Measurements from ENCODE around the gene MTURN.
A peak's percentile ranks its signal among the peaks of the same experiment; 100 is the strongest.

The MTURN gene

DNA sequence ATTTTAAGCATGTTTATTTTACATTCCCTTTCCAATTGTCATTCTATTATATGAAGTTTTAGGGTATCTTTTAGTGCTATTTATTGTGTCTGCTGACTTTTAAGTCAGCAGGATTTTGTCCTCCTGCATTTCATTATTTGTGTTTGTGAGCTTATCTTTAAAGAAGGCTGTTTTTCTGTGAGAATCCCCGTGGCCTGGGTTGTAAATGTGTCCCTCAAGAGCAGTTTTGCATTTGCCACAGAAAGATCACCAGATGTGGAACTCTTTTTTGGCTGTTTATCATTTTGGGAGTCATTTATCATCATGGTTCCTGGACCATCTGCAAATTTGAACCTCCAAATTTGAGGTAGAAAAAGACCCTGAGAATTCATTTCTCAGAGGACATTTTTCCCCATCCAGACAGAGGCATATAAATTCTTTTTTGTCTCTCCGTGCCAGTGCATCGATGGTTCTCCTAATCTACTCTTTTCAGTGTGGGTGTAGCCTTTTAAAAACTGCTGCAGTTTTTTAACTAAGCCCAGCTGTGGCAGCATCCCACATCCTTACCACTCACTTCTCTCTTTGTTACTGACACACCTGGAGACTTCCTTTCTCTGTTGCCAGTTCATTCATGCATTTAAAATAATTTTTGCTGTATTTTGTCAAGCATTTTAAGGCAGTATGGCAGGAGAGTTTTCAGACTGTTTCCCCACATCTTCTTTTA lies 20.1 kb upstream of the MTURN start:
- Mint-ChIP-seq H3K27ac (ENCODE audit: low read depth) (no peak overlapping the region), H3K4me3 (no peak overlapping the region), H3K9me3 (peaks cover 11% of the 10 kb centered on the region), H3K4me1 (peaks cover 7% of the 10 kb centered on the region), H3K36me3 (ENCODE audit: insufficient read depth) (no peaks in the 10 kb centered on the region), H3K27me3 (no peaks in the 10 kb centered on the region)
- ATAC-seq (replicated peaks; ENCODE audit: extremely low read depth, poor library complexity, severe bottlenecking) (no peak), DNase-seq (ENCODE audit: low spot score in 2 of 2) (no peak)

DNA sequence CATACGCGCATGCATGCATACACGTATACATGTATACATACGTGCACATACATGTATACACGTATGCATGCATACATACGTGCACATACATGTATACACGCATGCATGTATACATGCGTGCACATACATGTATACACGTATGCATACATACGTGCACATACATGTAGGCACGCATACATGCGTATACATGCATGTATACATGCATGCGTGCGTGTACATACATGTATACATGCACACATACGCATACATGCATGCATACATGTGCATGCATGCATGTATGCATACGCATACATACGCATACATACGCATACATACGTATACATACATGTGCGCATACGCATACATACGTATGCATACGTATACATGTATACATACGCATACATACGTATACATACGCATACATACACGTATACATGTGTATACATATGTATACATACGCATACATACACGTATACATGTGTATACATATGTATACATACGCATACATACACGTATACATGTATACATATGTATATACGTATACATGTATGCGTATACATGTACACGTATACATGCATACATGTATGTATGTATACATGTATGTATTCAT lies 19.0 kb upstream of the MTURN start:
- Mint-ChIP-seq H3K27me3 (no peaks in the 10 kb centered on the region), H3K9me3 (peaks cover 11% of the 10 kb centered on the region), H3K4me3 (no peak overlapping the region), H3K36me3 (ENCODE audit: insufficient read depth) (no peaks in the 10 kb centered on the region), H3K27ac (ENCODE audit: low read depth) (no peak overlapping the region), H3K4me1 (peaks cover 7% of the 10 kb centered on the region)
- DNase-seq (ENCODE audit: low spot score in 2 of 2), result no peak
- ATAC-seq (replicated peaks; ENCODE audit: extremely low read depth, poor library complexity, severe bottlenecking), result no peak

DNA sequence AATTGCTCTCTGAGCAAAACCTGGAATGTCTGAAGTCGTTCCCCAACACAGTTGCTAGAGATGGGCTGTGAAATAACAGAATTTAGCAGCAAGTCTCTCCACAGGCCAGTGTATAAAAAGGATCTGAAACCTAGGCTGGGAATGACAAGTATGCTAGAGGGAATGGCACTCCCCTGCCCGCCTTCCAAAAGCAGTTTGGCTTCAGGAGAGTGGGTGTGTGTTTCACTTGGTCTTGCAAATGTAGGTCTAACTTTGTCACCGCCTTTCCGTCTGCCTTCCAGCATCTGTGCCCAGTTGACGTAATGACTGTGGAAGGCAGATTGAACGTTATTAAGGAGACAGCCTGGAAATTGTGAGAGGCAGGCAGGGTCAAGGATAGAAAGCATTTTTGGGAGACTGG lies 18.0 kb upstream of the MTURN start:
- Mint-ChIP-seq H3K27me3 (no peaks in the 10 kb centered on the region), H3K4me1 (peaks cover 7% of the 10 kb centered on the region), H3K4me3 (no peak overlapping the region), H3K27ac (ENCODE audit: low read depth) (no peak overlapping the region), H3K36me3 (ENCODE audit: insufficient read depth) (no peaks in the 10 kb centered on the region), H3K9me3 (peaks cover 10% of the 10 kb centered on the region)
- DNase-seq (ENCODE audit: low spot score in 2 of 2) (no peak), ATAC-seq (replicated peaks; ENCODE audit: extremely low read depth, poor library complexity, severe bottlenecking) (no peak)

DNA sequence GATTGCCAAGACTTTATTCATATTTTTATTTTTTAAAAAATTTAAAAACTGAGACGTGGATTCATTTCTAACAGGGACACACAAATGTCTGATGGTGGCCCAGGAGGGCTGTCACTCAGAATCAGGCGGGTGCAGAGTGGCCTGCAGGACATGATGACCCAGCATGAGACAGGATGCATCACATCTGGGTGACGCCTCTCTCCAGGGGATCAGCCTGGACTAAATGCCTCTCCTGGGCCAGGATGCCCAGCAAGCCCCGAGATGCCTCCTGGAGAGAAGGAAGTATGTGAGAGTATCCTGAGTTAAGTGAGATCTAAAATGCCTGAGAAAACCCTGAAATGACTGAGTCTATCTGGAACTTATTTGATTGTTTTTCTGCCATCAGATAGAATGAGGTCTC lies 16.9 kb upstream of the MTURN start:
- ATAC-seq (replicated peaks; ENCODE audit: extremely low read depth, poor library complexity, severe bottlenecking) (no peak), DNase-seq (ENCODE audit: low spot score in 2 of 2) (no peak)
- Mint-ChIP-seq H3K4me1 (peaks cover 7% of the 10 kb centered on the region), H3K27me3 (no peaks in the 10 kb centered on the region), H3K36me3 (ENCODE audit: insufficient read depth) (no peaks in the 10 kb centered on the region), H3K27ac (ENCODE audit: low read depth) (no peak overlapping the region), H3K9me3 (peaks cover 5% of the 10 kb centered on the region), H3K4me3 (no peak overlapping the region)

DNA sequence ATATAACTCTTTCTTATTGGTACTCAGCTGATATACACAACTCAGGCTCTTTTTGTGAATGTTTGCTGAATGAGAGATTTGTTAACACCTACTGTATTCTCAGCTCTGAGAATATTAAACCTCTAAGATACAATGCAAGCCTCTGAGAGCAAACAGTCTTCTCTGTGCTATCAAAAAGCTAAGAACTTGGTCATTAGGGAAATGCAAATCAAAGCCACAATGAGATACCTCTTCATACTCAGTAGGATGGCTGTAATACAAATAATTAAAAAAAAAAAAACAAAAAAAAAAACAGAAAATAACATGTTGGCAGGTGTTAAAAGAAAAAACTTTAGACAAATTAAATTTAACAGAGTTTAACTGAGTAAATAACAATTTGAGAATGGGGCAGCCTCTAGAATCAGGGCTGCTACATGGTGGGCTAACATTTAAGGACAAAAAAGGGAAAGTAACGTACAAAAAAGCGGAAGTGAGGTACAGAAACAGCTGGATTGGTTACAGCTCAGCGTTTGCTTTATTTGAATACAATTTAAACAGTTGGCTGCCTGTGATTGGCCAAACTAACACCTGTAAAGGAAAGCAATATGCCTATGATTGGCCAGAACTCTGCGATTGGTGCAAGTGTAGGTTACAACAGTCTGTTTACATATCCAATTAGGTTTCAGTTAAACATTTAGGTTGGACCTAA lies 14.8 kb upstream of the MTURN start:
- Mint-ChIP-seq H3K9me3 (no peaks in the 10 kb centered on the region), H3K4me1 (peaks cover under 1% of the 10 kb centered on the region), H3K36me3 (ENCODE audit: insufficient read depth) (no peaks in the 10 kb centered on the region), H3K4me3 (no peak overlapping the region), H3K27me3 (no peaks in the 10 kb centered on the region), H3K27ac (ENCODE audit: low read depth) (no peak overlapping the region)
- ATAC-seq (replicated peaks; ENCODE audit: extremely low read depth, poor library complexity, severe bottlenecking), result no peak
- no peak for DNase-seq (ENCODE audit: low spot score in 2 of 2)

DNA sequence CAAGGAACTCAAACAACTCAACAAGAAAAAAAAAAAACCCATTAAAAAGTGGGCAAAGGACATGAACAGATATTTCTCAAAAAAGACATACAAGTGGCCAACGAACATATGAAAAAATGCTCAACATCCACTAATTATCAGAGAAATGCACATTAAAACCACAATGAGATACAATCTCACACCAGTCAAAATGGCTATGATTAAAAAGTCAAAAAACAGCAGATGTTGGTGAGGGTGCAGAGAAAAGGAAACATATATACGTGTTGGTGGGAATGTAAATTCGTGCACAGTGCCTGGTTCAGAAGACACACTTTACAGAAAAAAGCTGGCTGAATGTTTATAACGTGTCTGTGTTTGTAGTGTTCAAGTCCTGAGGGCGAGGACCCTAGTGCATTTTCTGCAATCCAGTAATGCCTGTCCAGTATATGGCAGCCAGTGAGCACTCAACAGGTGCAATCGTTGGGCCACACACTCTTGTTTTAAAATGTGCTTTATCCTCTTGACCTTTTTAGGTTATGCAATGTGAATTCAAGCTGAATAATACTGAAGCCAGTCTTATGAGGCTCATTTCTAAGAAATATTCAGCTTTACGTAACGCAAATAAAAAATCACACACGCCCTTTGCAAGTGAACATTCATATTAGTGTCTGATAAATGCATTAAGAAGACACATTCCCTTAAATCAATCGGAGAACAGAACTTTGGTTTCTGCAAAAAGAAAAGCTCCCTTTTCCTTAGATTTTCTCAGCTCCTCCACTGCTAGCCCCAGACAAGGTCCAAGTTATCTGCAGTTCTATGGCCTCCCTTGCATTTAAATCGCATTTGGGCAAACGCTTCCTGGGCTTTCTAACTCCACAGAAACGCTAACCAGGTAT lies 813 bp upstream of the MTURN start:
- H3K4me1 Mint-ChIP-seq, result peaks cover 5% of the 10 kb centered on the region
- peak overlapping the region; percentile 90 for H3K27ac Mint-ChIP-seq (ENCODE audit: low read depth)
- no peak for ATAC-seq (replicated peaks; ENCODE audit: extremely low read depth, poor library complexity, severe bottlenecking)

DNA sequence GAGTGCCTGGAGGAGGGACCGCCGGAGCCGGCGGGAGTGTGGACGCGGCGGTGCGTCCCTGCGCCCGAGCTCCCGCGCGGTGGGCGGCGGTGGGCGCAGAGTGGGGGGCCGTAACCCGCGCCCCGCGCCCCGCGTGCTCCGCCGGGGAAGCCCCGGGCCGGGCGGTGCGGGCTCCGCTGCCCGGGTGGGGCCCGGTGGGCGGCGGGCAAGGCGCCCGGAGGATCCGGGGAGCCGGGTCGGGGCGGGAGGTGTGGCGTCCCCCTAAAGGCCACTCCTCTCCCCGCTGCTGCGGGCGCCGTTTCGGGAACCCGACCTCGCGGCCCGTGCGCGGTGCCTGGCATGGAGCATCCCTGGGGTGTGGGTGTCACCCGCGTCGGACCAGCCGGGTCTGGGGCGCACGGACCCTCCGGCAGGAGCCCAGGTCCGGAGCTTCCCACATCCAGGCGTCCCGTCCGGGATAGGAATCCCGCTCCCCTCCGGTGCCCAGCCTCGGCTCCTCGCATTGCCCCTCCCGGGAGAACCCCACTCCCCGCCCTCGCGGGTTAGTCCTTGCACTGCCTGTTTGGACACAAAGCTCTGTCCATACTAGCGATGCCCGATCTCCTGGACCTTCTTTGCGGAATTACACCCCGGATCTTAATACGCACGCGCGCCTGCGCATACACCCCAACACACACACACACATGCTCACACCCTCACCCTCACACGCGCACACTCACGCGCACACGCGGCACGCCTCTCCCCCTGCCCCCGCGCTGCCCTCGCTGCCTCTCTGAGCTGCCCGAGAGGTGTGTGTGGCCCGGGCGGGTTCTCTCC lies 723 bp downstream of the MTURN start:
- peak; percentile 28 to 33 for DNase-seq (ENCODE audit: low spot score in 2 of 2)
- Mint-ChIP-seq H3K36me3 (ENCODE audit: insufficient read depth) (peaks cover 15% of the 10 kb centered on the region), H3K27ac (ENCODE audit: low read depth) (peak overlapping the region; percentile 90), H3K27me3 (no peaks in the 10 kb centered on the region), H3K9me3 (no peaks in the 10 kb centered on the region), H3K4me1 (peaks cover 5% of the 10 kb centered on the region), H3K4me3 (peak overlapping the region; percentile 90)
- peak; percentile 49 for ATAC-seq (replicated peaks; ENCODE audit: extremely low read depth, poor library complexity, severe bottlenecking)

More for the DNA sequence above, 813 bp upstream of the MTURN start:
- peak overlapping the region; percentile 90 for H3K4me3 Mint-ChIP-seq
- no peaks in the 10 kb centered on the region for H3K9me3 Mint-ChIP-seq
- H3K36me3 Mint-ChIP-seq (ENCODE audit: insufficient read depth), result peaks cover 13% of the 10 kb centered on the region
- DNase-seq (ENCODE audit: low spot score in 2 of 2), result no peak
- no peaks in the 10 kb centered on the region for H3K27me3 Mint-ChIP-seq

DNA sequence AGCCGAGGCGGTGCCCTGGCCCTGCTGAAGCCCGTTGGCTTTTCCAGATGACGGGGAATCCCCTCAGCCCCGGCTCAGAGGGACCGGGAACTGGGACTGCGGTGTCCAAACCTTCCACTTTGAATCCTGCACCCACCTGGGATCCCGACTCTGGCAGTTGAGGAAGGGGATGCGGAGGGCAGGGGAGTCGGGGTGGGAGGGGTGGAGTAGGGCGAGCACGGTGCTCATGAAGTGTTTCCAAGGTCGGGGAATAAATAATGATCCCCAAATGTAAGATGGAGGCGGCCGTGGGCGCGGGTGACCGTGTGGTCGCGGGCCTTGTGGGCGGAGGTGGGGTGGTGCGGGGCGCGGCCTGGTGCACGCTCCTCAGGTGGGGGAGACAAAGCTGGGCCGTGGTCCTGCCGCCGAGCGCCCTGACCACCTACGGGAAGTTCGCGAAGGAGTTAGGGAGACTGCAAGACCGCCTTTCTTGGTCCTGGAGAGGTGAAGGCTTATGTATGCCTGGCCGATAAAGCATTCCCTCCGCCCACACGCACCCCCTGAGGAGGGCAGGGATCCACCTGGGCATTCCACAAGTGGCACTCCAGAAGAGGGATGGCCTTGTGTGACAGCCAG lies 1.4 kb downstream of the MTURN start:
- H3K9me3 Mint-ChIP-seq, result no peaks in the 10 kb centered on the region
- H3K4me3 Mint-ChIP-seq, result peak overlapping the region; percentile 90
- H3K27me3 Mint-ChIP-seq, result no peaks in the 10 kb centered on the region
- no peak for ATAC-seq (replicated peaks; ENCODE audit: extremely low read depth, poor library complexity, severe bottlenecking)
- peaks cover 15% of the 10 kb centered on the region for H3K36me3 Mint-ChIP-seq (ENCODE audit: insufficient read depth)
- peak overlapping the region; percentile 90 for H3K27ac Mint-ChIP-seq (ENCODE audit: low read depth)
- peaks cover 5% of the 10 kb centered on the region for H3K4me1 Mint-ChIP-seq
- no peak for DNase-seq (ENCODE audit: low spot score in 2 of 2)

DNA sequence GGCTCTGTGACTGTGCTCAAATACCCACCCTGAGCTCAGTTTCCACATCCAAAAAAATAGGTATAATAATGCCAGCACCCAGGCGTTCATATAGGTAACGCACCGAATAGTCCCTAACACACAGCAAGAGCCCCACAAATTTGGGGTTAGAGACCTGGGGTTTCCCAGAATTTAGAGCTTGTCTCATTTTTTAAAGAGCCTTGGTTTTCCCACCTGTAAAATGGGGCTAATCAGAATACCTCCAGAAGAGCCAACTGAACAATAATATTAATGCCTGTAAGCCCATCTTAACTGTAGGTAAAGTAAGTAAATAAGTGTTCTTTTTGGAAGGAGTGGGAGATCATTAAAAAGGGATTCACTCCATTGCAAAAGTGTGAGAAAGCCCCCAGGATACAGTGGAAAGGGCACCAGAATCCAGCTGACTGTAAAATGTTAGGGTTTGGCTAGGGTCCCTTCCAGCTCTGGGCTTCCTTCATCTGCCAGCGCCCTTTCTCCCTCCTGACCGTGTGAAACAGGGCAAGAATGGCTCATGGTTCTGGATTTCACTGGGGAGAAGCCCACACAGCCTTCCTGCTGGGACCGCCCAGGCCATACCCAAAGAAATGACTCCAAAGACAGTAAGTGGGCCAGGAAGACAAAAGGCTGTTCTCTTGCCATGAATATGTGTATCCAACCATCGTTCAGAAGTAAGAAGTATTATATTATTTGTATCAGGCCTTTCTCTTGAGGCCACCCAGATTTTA lies 2.1 kb downstream of the MTURN start:
- H3K4me3 Mint-ChIP-seq, result peak overlapping the region; percentile 90
- peaks cover 5% of the 10 kb centered on the region for H3K4me1 Mint-ChIP-seq
- H3K9me3 Mint-ChIP-seq, result no peaks in the 10 kb centered on the region
- H3K27me3 Mint-ChIP-seq, result no peaks in the 10 kb centered on the region
- no peak for DNase-seq (ENCODE audit: low spot score in 2 of 2)
- H3K36me3 Mint-ChIP-seq (ENCODE audit: insufficient read depth), result peaks cover 15% of the 10 kb centered on the region
- ATAC-seq (replicated peaks; ENCODE audit: extremely low read depth, poor library complexity, severe bottlenecking), result no peak
- no peak overlapping the region for H3K27ac Mint-ChIP-seq (ENCODE audit: low read depth)

DNA sequence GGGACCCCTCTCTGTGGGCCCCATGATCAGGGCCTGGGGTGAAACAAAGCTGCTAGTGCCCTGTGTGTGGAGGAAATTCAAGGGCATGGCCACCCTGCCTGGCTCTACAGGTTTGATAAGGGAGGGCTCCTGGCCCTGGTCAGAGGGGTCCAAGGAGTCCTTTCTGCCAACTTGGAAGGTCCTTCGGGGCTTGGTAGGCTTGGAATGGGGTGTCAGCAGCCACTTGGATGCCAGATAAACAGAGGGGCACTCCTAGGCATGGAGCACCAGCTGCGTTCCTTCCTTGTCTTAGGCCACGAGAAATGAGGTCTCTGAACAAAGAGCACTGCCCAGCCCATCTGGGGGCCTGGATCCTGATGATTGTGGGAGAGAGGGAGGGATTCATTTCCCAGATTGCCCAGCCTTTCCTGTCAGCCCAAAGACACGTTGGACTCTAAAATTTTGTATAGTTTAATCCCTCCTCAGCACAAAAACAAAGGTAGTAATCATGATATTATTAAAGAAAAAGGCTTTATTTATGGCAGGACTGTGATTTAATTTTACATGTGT lies 5.1 kb downstream of the MTURN start:
- H3K9me3 Mint-ChIP-seq, result no peaks in the 10 kb centered on the region
- no peak overlapping the region for H3K27ac Mint-ChIP-seq (ENCODE audit: low read depth)
- ATAC-seq (replicated peaks; ENCODE audit: extremely low read depth, poor library complexity, severe bottlenecking) (no peak), DNase-seq (ENCODE audit: low spot score in 2 of 2) (no peak)
- peaks cover 7% of the 10 kb centered on the region for H3K4me1 Mint-ChIP-seq
- no peak overlapping the region for H3K4me3 Mint-ChIP-seq
- H3K36me3 Mint-ChIP-seq (ENCODE audit: insufficient read depth), result peaks cover 9% of the 10 kb centered on the region
- H3K27me3 Mint-ChIP-seq, result no peaks in the 10 kb centered on the region

DNA sequence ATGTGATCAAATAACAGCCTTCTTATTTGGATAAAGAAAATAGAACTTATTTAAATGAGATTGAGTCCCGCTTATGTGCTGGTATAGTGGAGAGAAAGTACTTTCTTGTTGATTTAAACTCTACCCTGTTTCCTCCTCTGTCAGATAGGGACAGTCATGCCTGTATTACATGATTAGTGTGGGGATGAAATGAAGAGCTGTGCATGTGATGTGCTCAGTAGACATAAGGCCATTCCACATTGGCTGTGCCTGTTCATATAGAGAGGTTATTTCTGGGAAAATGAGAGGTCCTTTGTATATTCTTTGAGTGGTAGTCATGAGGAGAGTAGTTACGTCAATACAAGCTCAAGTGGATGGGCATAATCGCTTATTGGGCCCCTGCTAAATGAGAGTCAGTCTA lies 5.7 kb downstream of the MTURN start:
- H3K9me3 Mint-ChIP-seq, result no peaks in the 10 kb centered on the region
- no peaks in the 10 kb centered on the region for H3K27me3 Mint-ChIP-seq
- H3K27ac Mint-ChIP-seq (ENCODE audit: low read depth), result no peak overlapping the region
- peaks cover 7% of the 10 kb centered on the region for H3K4me1 Mint-ChIP-seq
- ATAC-seq (replicated peaks; ENCODE audit: extremely low read depth, poor library complexity, severe bottlenecking) (no peak), DNase-seq (ENCODE audit: low spot score in 2 of 2) (no peak)
- peaks cover 9% of the 10 kb centered on the region for H3K36me3 Mint-ChIP-seq (ENCODE audit: insufficient read depth)
- no peak overlapping the region for H3K4me3 Mint-ChIP-seq
